PFSK-1 (cell line): ENCODE measurements around the gene RYR2.

Experiments
- POLR2AphosphoS5 ChIP-seq: IDR thresholded peaks from 2 replicates; pipeline ENCODE4 v1.6.1; 2012; ENCODE audit warnings: low read depth, mild to moderate bottlenecking, control low read depth, low read length, moderate library complexity
- REST ChIP-seq, 2 experiments: IDR thresholded peaks; 2 replicates each; pipeline versions ENCODE4 v1.6.1 to v1.8.0; 2011 to 2012; ENCODE audit warnings: low read depth in 2 of 2, low read length in 2 of 2, control low read depth in 1 of 2, inconsistent platforms in 1 of 2, mild to moderate bottlenecking in 1 of 2, moderate library complexity in 1 of 2; ENCODE audit not compliant: insufficient read depth in 1 of 2

DNA sequence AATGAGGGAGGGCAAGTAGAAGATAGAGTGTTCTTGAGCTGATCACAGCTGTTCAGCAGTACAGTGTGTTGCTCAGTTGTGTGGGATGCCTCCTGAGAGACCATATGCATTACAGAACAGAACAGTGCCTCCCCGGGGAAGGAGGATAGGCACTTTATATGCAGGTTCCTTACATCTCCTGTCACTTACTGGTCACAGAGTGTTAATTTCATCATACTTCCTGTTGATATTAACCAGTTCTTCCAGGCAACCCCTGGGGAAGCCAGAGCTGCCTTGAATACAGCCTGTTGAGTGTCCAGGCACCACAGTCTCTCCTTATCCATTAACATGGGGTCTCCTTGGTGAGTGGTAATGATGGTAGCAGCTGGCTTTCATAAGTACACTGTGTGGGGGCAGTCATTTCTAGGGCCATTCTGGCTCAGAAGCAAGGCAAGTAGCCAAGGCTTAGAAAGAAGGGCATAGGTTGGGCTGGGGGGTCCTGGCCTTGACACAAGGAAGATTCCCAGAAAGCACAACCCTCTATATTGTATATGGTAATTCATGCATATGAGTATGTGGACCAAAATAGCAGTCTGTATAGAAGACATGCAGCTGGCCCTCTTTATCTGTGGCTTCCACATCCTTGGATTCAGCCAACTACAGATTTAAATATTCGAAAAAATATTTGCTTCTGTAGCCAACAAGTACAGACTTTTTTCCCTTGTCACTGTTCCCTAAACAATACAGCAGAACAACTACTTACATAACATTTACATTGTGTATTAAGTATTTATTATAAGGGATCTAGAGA, 706.4 kb downstream of the RYR2 start:
- TF ChIP-seq REST (IDR thresholded peaks at IDR 0.05; ENCODE audit: insufficient read depth in 1 of 2, low read depth in 2 of 2, low read length in 2 of 2) (no peak), POLR2AphosphoS5 (no peak)
